Colon (tissue), 2 donors: ENCODE results near the gene ASB12.
A peak's percentile ranks its signal among the peaks of the same experiment; 100 is the strongest.
"Not testable (repeated sequence)": the region's sequence is repeated elsewhere in the genome, so short reads cannot be mapped to it uniquely, and the experiment has no call there.

ENCODE experiments used
- FAIRE-seq: peaks from 2 replicates; lab custom pipeline; 2012; peaks lifted over from hg19 to GRCh38; lab: Jason Lieb, UNC
- donor health status: control.
- donor health status: control.

The ASB12 gene

GRCh38 chrX:64230123-64230970 is at the start of gene ASB12:
Gene ASB12, minus strand, starts transcription at chrX:64230607. Its CDS starts 4,957 bp downstream, at chrX:64225650.
- no peak for FAIRE-seq

GRCh38 chrX:64265265-64265664 is 34.9 kb upstream of the ASB12 start:
- FAIRE-seq: no peak

- no peak for FAIRE-seq
These were observed 1.3 kb downstream of the ASB12 start for GRCh38 chrX:64229154-64229553.

GRCh38 chrX:64218023-64218422 is 12.4 kb downstream of the ASB12 start:
- no peak for FAIRE-seq

- not testable (repeated sequence) for FAIRE-seq
These were observed 16.4 kb downstream of the ASB12 start for GRCh38 chrX:64213989-64214388.

- FAIRE-seq: no peak
These were observed 23.7 kb downstream of the ASB12 start for GRCh38 chrX:64206556-64207162.

- FAIRE-seq: peak; percentile 92
These were observed 24.5 kb downstream of the ASB12 start for GRCh38 chrX:64205735-64206501.

- FAIRE-seq: no peak
These were observed 25.0 kb downstream of the ASB12 start, which contains the start of gene AMER1 for GRCh38 chrX:64205441-64205734. Gene AMER1, minus strand, starts transcription at chrX:64205708. Its CDS starts 12,422 bp downstream, at chrX:64193286.

- no peak for FAIRE-seq
These were observed 25.5 kb downstream of the ASB12 start for GRCh38 chrX:64204701-64205440.

GRCh38 chrX:64204252-64204651 is 26.2 kb downstream of the ASB12 start:
- no peak for FAIRE-seq

GRCh38 chrX:64202808-64203325 is 27.5 kb downstream of the ASB12 start:
- no peak for FAIRE-seq

- FAIRE-seq: no peak
These were observed 32.4 kb downstream of the ASB12 start for GRCh38 chrX:64198036-64198435.

GRCh38 chrX:64196606-64197005 is 33.8 kb downstream of the ASB12 start:
- FAIRE-seq: no peak

- no peak for FAIRE-seq
These were observed 34.5 kb downstream of the ASB12 start for GRCh38 chrX:64195862-64196261.

- no peak for FAIRE-seq
These were observed 37.7 kb downstream of the ASB12 start for GRCh38 chrX:64192673-64193072.

GRCh38 chrX:64192040-64192439 is 38.4 kb downstream of the ASB12 start:
- no peak for FAIRE-seq

- no peak for FAIRE-seq
These were observed 39.0 kb downstream of the ASB12 start for GRCh38 chrX:64191281-64192010.

- no peak for FAIRE-seq
These were observed 40.2 kb downstream of the ASB12 start for GRCh38 chrX:64190136-64190740.

GRCh38 chrX:64188901-64189300 is 41.5 kb downstream of the ASB12 start:
- no peak for FAIRE-seq

- FAIRE-seq: no peak
These were observed 42.7 kb downstream of the ASB12 start for GRCh38 chrX:64187762-64188150.
